HepG2 (cell line): ENCODE results near the gene CPT1C. TPM values are rescaled to one million over a fixed set of nuclear protein-coding genes. Genes with fewer than 3 reads are reported as not detected.
A peak's percentile ranks its signal among the peaks of the same experiment; 100 is the strongest.

ENCODE experiments used
- ATF7-NPFF ChIP-seq: sonication (generic); formaldehyde crosslinking; IDR thresholded peaks from 2 replicates; pipeline ENCODE4 v1.8.1; 2023; ENCODE audit warnings: mild to moderate bottlenecking, low read depth, missing genetic modification reagents, moderate library complexity
- BCL6 ChIP-seq: IDR thresholded peaks from 2 replicates; pipeline ENCODE4 v1.6.1; 2016; ENCODE audit warnings: missing genetic modification reagents, missing compliant biosample characterization
- FOXO1 ChIP-seq: sonication (generic); formaldehyde crosslinking; IDR thresholded peaks from 2 replicates; pipeline ENCODE4 v1.4.0; 2020; ENCODE audit warnings: missing genetic modification reagents
- HDAC1 ChIP-seq: sonication (generic); formaldehyde crosslinking; IDR thresholded peaks from 2 replicates; pipeline ENCODE4 v1.5.1; 2020; ENCODE audit warnings: mild to moderate bottlenecking, missing genetic modification reagents
- IRF2 ChIP-seq: IDR thresholded peaks from 2 replicates; pipeline ENCODE4 v1.6.1; 2018; ENCODE audit warnings: missing genetic modification reagents, missing compliant biosample characterization
- ISL2 ChIP-seq: sonication (generic); formaldehyde crosslinking; IDR thresholded peaks from 2 replicates; pipeline ENCODE4 v1.5.0; 2020; ENCODE audit warnings: missing genetic modification reagents
- JUNB ChIP-seq: sonication (generic); formaldehyde crosslinking; IDR thresholded peaks from 2 replicates; pipeline ENCODE4 v1.8.0; 2022; ENCODE audit warnings: missing genetic modification reagents, mild to moderate bottlenecking, borderline replicate concordance
- PCBP2 ChIP-seq: fragments of 200-400 bp; formaldehyde crosslinking; optimal IDR thresholded peaks from 2 replicates; pipeline ENCODE3; 2018; ENCODE audit warnings: low read length, low read depth; ENCODE audit not compliant: poor library complexity, severe bottlenecking
- RARG ChIP-seq: sonication (generic); formaldehyde crosslinking; IDR thresholded peaks from 2 replicates; pipeline ENCODE4 v1.4.0; 2020; ENCODE audit warnings: low read depth, mild to moderate bottlenecking, missing genetic modification reagents
- SMAD3 ChIP-seq: sonication (generic); formaldehyde crosslinking; IDR thresholded peaks from 2 replicates; pipeline ENCODE4 v1.4.0; 2020; ENCODE audit warnings: missing genetic modification reagents
- SOX5 ChIP-seq: IDR thresholded peaks from 2 replicates; pipeline ENCODE4 v1.6.1; 2016; ENCODE audit warnings: borderline replicate concordance
- SRF ChIP-seq: IDR thresholded peaks from 2 replicates; pipeline ENCODE4 v1.6.1; 2011; ENCODE audit warnings: mild to moderate bottlenecking, low read depth, low read length, moderate library complexity
- THAP11 ChIP-seq: IDR thresholded peaks from 2 replicates; pipeline ENCODE4 v1.6.1; 2016; ENCODE audit warnings: missing biosample characterization, missing genetic modification reagents
- TMF1 ChIP-seq: sonication (generic); formaldehyde crosslinking; IDR thresholded peaks from 2 replicates; pipeline ENCODE4 v1.8.1; 2022; ENCODE audit warnings: low read depth, missing genetic modification reagents
- TP53 ChIP-seq: sonication (generic); formaldehyde crosslinking; conservative IDR thresholded peaks from 2 replicates; pipeline ENCODE4 v1.4.0; 2020; ENCODE audit warnings: missing genetic modification reagents
- ZNF251 ChIP-seq: sonication (generic); formaldehyde crosslinking; IDR thresholded peaks from 2 replicates; pipeline ENCODE4 v1.9.0; 2021; ENCODE audit warnings: mild to moderate bottlenecking, missing genetic modification reagents
- ZNF263 ChIP-seq: sonication (generic); formaldehyde crosslinking; IDR thresholded peaks from 2 replicates; pipeline ENCODE4 v1.4.0; 2020; ENCODE audit warnings: missing genetic modification reagents
- ZNF331 ChIP-seq: sonication (generic); formaldehyde crosslinking; IDR thresholded peaks from 2 replicates; pipeline ENCODE4 v1.4.0; 2020; ENCODE audit warnings: missing genetic modification reagents
- ZNF350 ChIP-seq: sonication (generic); formaldehyde crosslinking; IDR thresholded peaks from 2 replicates; pipeline ENCODE4 v1.4.0; 2020; ENCODE audit warnings: mild to moderate bottlenecking, low read depth, missing genetic modification reagents, borderline replicate concordance
- ZNF468 ChIP-seq: sonication (generic); formaldehyde crosslinking; IDR thresholded peaks from 2 replicates; pipeline ENCODE4 v1.8.0; 2022; ENCODE audit warnings: mild to moderate bottlenecking, moderate library complexity, missing genetic modification reagents
- ZNF614 ChIP-seq: IDR thresholded peaks from 2 replicates; pipeline ENCODE4 v1.6.1; 2018; ENCODE audit warnings: missing biosample characterization, missing genetic modification reagents, inconsistent platforms, borderline replicate concordance
- ZNF720 ChIP-seq: sonication (generic); formaldehyde crosslinking; IDR thresholded peaks from 2 replicates; pipeline ENCODE4 v1.4.0; 2020; ENCODE audit warnings: missing genetic modification reagents
- ZNF75D ChIP-seq: sonication (generic); formaldehyde crosslinking; IDR thresholded peaks from 2 replicates; pipeline ENCODE4 v1.8.1; 2023; ENCODE audit warnings: missing genetic modification reagents, mild to moderate bottlenecking, borderline replicate concordance
- ZSCAN22 ChIP-seq: sonication (generic); formaldehyde crosslinking; IDR thresholded peaks from 2 replicates; pipeline ENCODE4 v1.4.0; 2020; ENCODE audit warnings: mild to moderate bottlenecking, missing genetic modification reagents
- polyA plus RNA-seq, 8 experiments: library from polyadenylated mRNA; depleted of rRNA in 3 of 8; stranded (reverse) in 7 of 8; unstranded in 1 of 8; fragments of >200 nt; fragmentation: Illumina TruSeq in 4 of 8; extraction: Trizol in 4 of 8; gene quantifications; 2 replicates each; pipeline versions ENCODE4 v1.2.1 to v1.2.3, GENCODE V29; 2011 to 2016; ENCODE audit warnings: low read depth in 4 of 8, missing spikeins in 1 of 8, mixed read lengths in 1 of 8; ENCODE audit not compliant: insufficient read depth in 1 of 8
- total RNA-seq, 5 experiments: library from RNA; depleted of rRNA; stranded (reverse); fragments of >200 nt; fragmentation: Illumina TruSeq; extraction: Trizol; gene quantifications; 2 replicates each; pipeline ENCODE4 v1.2.3, GENCODE V29; 2016; ENCODE audit warnings: low read depth in 1 of 5
- TF ChIP-seq, protein P1 (sequence below): sonication (generic); formaldehyde crosslinking; IDR thresholded peaks from 2 replicates; pipeline ENCODE4 v1.4.0; 2020; ENCODE audit warnings: missing genetic modification reagents, low read depth, mild to moderate bottlenecking, borderline replicate concordance
- TF ChIP-seq, protein P2 (sequence below): sonication (generic); formaldehyde crosslinking; IDR thresholded peaks from 2 replicates; pipeline ENCODE4 v1.4.0; 2020; ENCODE audit warnings: mild to moderate bottlenecking, low read depth, missing genetic modification reagents
- TF ChIP-seq, protein P3 (sequence below): sonication (generic); formaldehyde crosslinking; IDR thresholded peaks from 2 replicates; pipeline ENCODE4 v1.5.0; 2020; ENCODE audit warnings: mild to moderate bottlenecking, missing genetic modification reagents
- TF ChIP-seq, protein P4 (sequence below): sonication (generic); formaldehyde crosslinking; IDR thresholded peaks from 2 replicates; pipeline ENCODE4 v1.5.0; 2020; ENCODE audit warnings: missing genetic modification reagents

The CPT1C gene
- total and polyA plus RNA-seq, 2 of the 13 experiments (the other 11 are each of a cell fraction or from before 2014, with no cell fraction given): 0.18 TPM; not detected in 1

DNA sequence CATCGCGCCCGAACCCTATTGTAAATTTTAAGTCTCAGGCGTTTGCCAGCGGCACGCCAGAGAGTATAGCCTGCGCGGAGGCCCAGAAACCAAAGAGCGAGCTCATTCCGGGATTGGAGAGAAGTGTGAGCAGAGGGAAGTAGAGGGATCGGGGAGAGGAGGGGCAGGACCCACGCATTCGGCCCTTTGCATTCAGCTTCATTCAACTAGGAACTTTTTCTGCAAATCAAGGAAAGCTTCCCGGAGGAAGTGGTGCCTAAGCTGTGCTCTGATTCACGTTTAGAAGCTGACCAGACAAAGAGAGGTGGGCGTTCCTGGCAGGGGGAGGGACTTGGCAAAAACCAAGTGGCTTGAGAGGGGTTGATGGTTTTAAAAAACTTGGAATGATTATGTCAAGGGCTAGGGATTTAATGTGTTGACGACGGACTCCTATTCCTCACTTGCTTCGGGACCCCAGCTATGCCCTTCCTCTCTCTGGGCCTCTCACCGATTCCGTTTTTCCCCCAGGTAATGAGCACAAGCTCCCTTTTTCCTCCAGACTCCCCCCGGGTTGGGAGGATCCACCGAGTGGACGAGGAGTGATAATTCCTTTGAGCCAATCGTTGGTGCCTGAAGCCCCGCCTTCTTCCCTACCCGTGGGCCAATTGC, 14.7 kb upstream of the CPT1C start (continued):
- TF ChIP-seq IRF2 (CRISPR knock-in tag) (no peak), TMF1 (0 out of 2 replicates have a peak, but pooled peaks have one; percentile 39), SRF (no peak), RARG (CRISPR knock-in tag) (no peak), FOXO1 (CRISPR knock-in tag) (no peak), HDAC1 (no peak), TP53 (CRISPR knock-in tag) (no peak), ZNF720 (CRISPR knock-in tag) (no peak), ZNF263 (CRISPR knock-in tag) (no peak), ZSCAN22 (CRISPR knock-in tag) (no peak), THAP11 (CRISPR knock-in tag) (0 out of 2 replicates have a peak, but pooled peaks have one; percentile 4), ZNF331 (CRISPR knock-in tag) (no peak), ISL2 (CRISPR knock-in tag) (peak; percentile 29; the same call in 1 of the 2 replicates), ZNF75D (no peak), PCBP2 (no peak), JUNB (CRISPR knock-in tag) (no peak), SMAD3 (0 out of 2 replicates have a peak, but pooled peaks have one; percentile 19), ZNF468 (CRISPR knock-in tag) (no peak), ZNF614 (CRISPR knock-in tag) (no peak; the same call in 1 of the 2 replicates), ATF7-NPFF (CRISPR knock-in tag) (no peak), ZNF251 (no peak), BCL6 (CRISPR knock-in tag) (no peak), ZNF350 (CRISPR knock-in tag) (no peak), SOX5 (CRISPR knock-in tag) (0 out of 2 replicates have a peak, but pooled peaks have one; percentile 10)
- TF ChIP-seq, protein P1, sequence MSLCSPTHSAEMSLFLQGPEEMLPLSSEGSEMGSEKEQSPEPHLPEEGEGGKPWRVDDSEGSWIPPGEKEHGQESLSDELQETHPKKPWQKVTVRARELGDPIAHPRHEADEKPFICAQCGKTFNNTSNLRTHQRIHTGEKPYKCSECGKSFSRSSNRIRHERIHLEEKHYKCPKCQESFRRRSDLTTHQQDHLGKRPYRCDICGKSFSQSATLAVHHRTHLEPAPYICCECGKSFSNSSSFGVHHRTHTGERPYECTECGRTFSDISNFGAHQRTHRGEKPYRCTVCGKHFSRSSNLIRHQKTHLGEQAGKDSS (CRISPR knock-in tag): peak; percentile 81; the same call in 1 of the 2 replicates
- TF ChIP-seq, protein P2, sequence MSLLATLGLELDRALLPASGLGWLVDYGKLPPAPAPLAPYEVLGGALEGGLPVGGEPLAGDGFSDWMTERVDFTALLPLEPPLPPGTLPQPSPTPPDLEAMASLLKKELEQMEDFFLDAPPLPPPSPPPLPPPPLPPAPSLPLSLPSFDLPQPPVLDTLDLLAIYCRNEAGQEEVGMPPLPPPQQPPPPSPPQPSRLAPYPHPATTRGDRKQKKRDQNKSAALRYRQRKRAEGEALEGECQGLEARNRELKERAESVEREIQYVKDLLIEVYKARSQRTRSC (CRISPR knock-in tag): no peak
- TF ChIP-seq, protein P3, sequence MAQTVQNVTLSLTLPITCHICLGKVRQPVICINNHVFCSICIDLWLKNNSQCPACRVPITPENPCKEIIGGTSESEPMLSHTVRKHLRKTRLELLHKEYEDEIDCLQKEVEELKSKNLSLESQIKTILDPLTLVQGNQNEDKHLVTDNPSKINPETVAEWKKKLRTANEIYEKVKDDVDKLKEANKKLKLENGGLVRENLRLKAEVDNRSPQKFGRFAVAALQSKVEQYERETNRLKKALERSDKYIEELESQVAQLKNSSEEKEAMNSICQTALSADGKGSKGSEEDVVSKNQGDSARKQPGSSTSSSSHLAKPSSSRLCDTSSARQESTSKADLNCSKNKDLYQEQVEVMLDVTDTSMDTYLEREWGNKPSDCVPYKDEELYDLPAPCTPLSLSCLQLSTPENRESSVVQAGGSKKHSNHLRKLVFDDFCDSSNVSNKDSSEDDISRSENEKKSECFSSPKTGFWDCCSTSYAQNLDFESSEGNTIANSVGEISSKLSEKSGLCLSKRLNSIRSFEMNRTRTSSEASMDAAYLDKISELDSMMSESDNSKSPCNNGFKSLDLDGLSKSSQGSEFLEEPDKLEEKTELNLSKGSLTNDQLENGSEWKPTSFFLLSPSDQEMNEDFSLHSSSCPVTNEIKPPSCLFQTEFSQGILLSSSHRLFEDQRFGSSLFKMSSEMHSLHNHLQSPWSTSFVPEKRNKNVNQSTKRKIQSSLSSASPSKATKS (CRISPR knock-in tag): no peak
- TF ChIP-seq, protein P4, sequence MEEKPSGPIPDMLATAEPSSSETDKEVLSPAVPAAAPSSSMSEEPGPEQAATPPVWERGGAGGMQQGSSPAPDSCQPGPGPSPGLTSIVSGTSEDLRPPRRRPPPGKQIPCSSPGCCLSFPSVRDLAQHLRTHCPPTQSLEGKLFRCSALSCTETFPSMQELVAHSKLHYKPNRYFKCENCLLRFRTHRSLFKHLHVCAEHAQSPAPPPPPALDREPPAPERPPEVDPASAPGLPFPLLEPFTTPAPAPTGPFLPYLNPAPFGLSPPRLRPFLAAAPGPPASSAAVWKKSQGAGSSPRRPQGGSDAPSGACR (CRISPR knock-in tag): no peak
